IMR-90 (cell line): ENCODE measurements around the gene RALGPS2. TPM values are rescaled to one million over a fixed set of nuclear protein-coding genes. Genes with fewer than 3 reads are reported as not detected.

ENCODE experiments used
- ATAC-seq: fragments of 200-7000 bp; cut with Tn5 transposase; 2 replicates; pipeline ENCODE4 v1.9.1; 2020; ENCODE audit warnings: low read depth, mild to moderate bottlenecking, moderate library complexity
- BruUV-seq: library from RNA; stranded (reverse); fragments of 400-500 nt; replicated peaks from 2 replicates; lab custom pipeline; 2021; lab: Mats Ljungman, UMichigan
- CTCF ChIA-PET: fragments of 300-600 bp; formaldehyde crosslinking; extraction: SDS; loops from one replicate; lab custom pipeline; 2021; ENCODE audit warnings: antibody characterized with exemption; lab: Yijun Ruan, JAX
- POLR2A ChIA-PET: fragments of 300-600 bp; sonication (Branson Sonifier 250); formaldehyde crosslinking; loops from one replicate; lab custom pipeline; 2022; ENCODE audit warnings: antibody characterized with exemption; ENCODE audit not compliant: unreplicated experiment; lab: Charles Lee
- DNase-seq: peaks from one replicate; pipeline ENCODE4 v3.0.0; 2013
- H2AFZ ChIP-seq: replicated peaks from 2 replicates; pipeline ENCODE3; 2013; ENCODE audit warnings: low read length, mild to moderate bottlenecking; ENCODE audit not compliant: poor library complexity
- H2AK5ac ChIP-seq: 2 replicates; pipeline ENCODE4 v1.6.1; 2013; ENCODE audit warnings: low read depth, low read length, inconsistent platforms
- H2AK9ac ChIP-seq: replicated peaks from 2 replicates; pipeline ENCODE3; 2013; ENCODE audit warnings: mild to moderate bottlenecking, low read depth, low read length, moderate library complexity; ENCODE audit not compliant: poor library complexity
- H2BK120ac ChIP-seq: 2 replicates; pipeline ENCODE4 v1.6.1; 2013; ENCODE audit warnings: low read depth, low read length, inconsistent platforms
- H2BK15ac ChIP-seq: 3 replicates; pipeline ENCODE4 v1.6.1; 2013; ENCODE audit warnings: low read depth, low read length, inconsistent platforms
- H2BK20ac ChIP-seq: 2 replicates; pipeline ENCODE4 v1.6.1; 2013; ENCODE audit warnings: low read depth, mild to moderate bottlenecking, inconsistent platforms, low read length, moderate library complexity
- H2BK5ac ChIP-seq: 2 replicates; pipeline ENCODE4 v1.6.1; 2013; ENCODE audit warnings: mild to moderate bottlenecking, low read depth, low read length, inconsistent platforms; ENCODE audit not compliant: poor library complexity, severe bottlenecking
- H3K14ac ChIP-seq: replicated peaks from 2 replicates; pipeline ENCODE4 v1.6.1; 2013; ENCODE audit warnings: low read depth, low read length, inconsistent platforms
- H3K18ac ChIP-seq: 2 replicates; pipeline ENCODE4 v1.6.1; 2013; ENCODE audit warnings: low read depth, low read length, control low read depth
- H3K23ac ChIP-seq: 2 replicates; pipeline ENCODE4 v1.6.1; 2013; ENCODE audit warnings: low read depth, low read length, inconsistent platforms
- H3K27ac ChIP-seq: 2 replicates; pipeline ENCODE4 v1.5.1; 2013; ENCODE audit warnings: mild to moderate bottlenecking, control low read depth, low read length; ENCODE audit not compliant: insufficient read depth
- H3K27me3 ChIP-seq: 2 replicates; pipeline ENCODE4 v1.6.1; 2013; ENCODE audit warnings: low read length; ENCODE audit not compliant: control insufficient read depth, insufficient read depth
- H3K36me3 ChIP-seq: 2 replicates; pipeline ENCODE4 v1.6.1; 2013; ENCODE audit warnings: low read length, mixed read lengths; ENCODE audit not compliant: control insufficient read depth, insufficient read depth
- H3K4ac ChIP-seq: 2 replicates; pipeline ENCODE4 v1.6.1; 2013; ENCODE audit warnings: low read depth, low read length, inconsistent platforms
- H3K4me1 ChIP-seq: 2 replicates; pipeline ENCODE4 v1.6.1; 2013; ENCODE audit warnings: low read length, mixed read lengths; ENCODE audit not compliant: control insufficient read depth, insufficient read depth
- H3K4me2 ChIP-seq: 2 replicates; pipeline ENCODE4 v1.6.1; 2013; ENCODE audit warnings: low read depth, mild to moderate bottlenecking, control low read depth, low read length, moderate library complexity
- H3K4me3 ChIP-seq: 2 replicates; pipeline ENCODE4 v1.5.1; 2013; ENCODE audit warnings: low read depth, mild to moderate bottlenecking, control low read depth, low read length, moderate library complexity; ENCODE audit not compliant: insufficient read depth
- H3K56ac ChIP-seq: 2 replicates; pipeline ENCODE4 v1.6.1; 2013; ENCODE audit warnings: low read length, inconsistent platforms; ENCODE audit not compliant: insufficient read depth; ENCODE audit errors: extremely low read depth
- H3K79me1 ChIP-seq, 2 experiments: 2 replicates each; pipeline ENCODE4 v1.6.1; 2013; ENCODE audit warnings: low read length in 2 of 2, inconsistent platforms in 1 of 2, low read depth in 1 of 2
- H3K9ac ChIP-seq: 2 replicates; pipeline ENCODE4 v1.6.1; 2013; ENCODE audit warnings: low read depth, low read length, control low read depth
- H3K9me1 ChIP-seq: 2 replicates; pipeline ENCODE4 v1.6.1; 2013; ENCODE audit warnings: low read length, inconsistent platforms; ENCODE audit not compliant: insufficient read depth
- H3K9me3 ChIP-seq: 2 replicates; pipeline ENCODE4 v1.6.1; 2013; ENCODE audit warnings: low read length; ENCODE audit not compliant: control insufficient read depth, insufficient read depth
- H4K20me1 ChIP-seq: 2 replicates; pipeline ENCODE4 v1.6.1; 2013; ENCODE audit warnings: low read length, inconsistent platforms; ENCODE audit not compliant: insufficient read depth
- H4K5ac ChIP-seq: 2 replicates; pipeline ENCODE4 v1.6.1; 2013; ENCODE audit warnings: mild to moderate bottlenecking, low read depth, low read length, control low read depth
- H4K8ac ChIP-seq, 2 experiments: 2 replicates each; pipeline ENCODE4 v1.6.1; 2013; ENCODE audit warnings: low read depth in 2 of 2, low read length in 2 of 2, control low read depth in 1 of 2, inconsistent platforms in 1 of 2
- H4K91ac ChIP-seq: 2 replicates; pipeline ENCODE4 v1.6.1; 2013; ENCODE audit warnings: low read depth, low read length, inconsistent platforms; ENCODE audit not compliant: insufficient read depth
- BHLHE40 ChIP-seq: fragments of 150-350 bp; IDR thresholded peaks from 2 replicates; pipeline ENCODE4 v1.6.1; 2016; ENCODE audit warnings: mild to moderate bottlenecking, low read depth, low read length
- CEBPB ChIP-seq: IDR thresholded peaks from 2 replicates; pipeline ENCODE4 v1.6.1; 2012; ENCODE audit warnings: low read depth, low read length, improper control_type of control experiment
- CHD1 ChIP-seq: IDR thresholded peaks from 2 replicates; pipeline ENCODE4 v1.6.1; 2012; ENCODE audit warnings: low read depth, low read length, improper control_type of control experiment
- FOS ChIP-seq: fragments of 150-350 bp; IDR thresholded peaks from 2 replicates; pipeline ENCODE4 v1.6.1; 2016; ENCODE audit warnings: low read depth, low read length
- MAFK ChIP-seq: IDR thresholded peaks from 2 replicates; pipeline ENCODE4 v1.6.1; 2012; ENCODE audit warnings: low read depth, low read length, improper control_type of control experiment
- MAZ ChIP-seq: IDR thresholded peaks from 2 replicates; pipeline ENCODE4 v1.6.1; 2012; ENCODE audit warnings: low read depth, mild to moderate bottlenecking, low read length, improper control_type of control experiment, moderate library complexity, borderline replicate concordance
- MXI1 ChIP-seq: IDR thresholded peaks from 2 replicates; pipeline ENCODE4 v1.6.1; 2012; ENCODE audit warnings: low read depth, mild to moderate bottlenecking, low read length, moderate library complexity, borderline replicate concordance
- NFE2L2 ChIP-seq: fragments of 150-350 bp; IDR thresholded peaks from 2 replicates; pipeline ENCODE4 v1.6.1; 2016; ENCODE audit warnings: low read depth, mild to moderate bottlenecking, low read length
- POLR2A ChIP-seq: IDR thresholded peaks from 2 replicates; pipeline ENCODE4 v1.6.1; 2012; ENCODE audit warnings: mild to moderate bottlenecking, low read depth, low read length
- RCOR1 ChIP-seq: IDR thresholded peaks from 2 replicates; pipeline ENCODE4 v1.6.1; 2012; ENCODE audit warnings: mild to moderate bottlenecking, low read length, improper control_type of control experiment; ENCODE audit not compliant: insufficient replicate concordance
- RFX5 ChIP-seq: IDR thresholded peaks from 2 replicates; pipeline ENCODE4 v1.8.0; 2012; ENCODE audit warnings: low read depth, mild to moderate bottlenecking, low read length, moderate library complexity
- SMC3 ChIP-seq: fragments of 150-350 bp; IDR thresholded peaks from 2 replicates; pipeline ENCODE4 v1.6.1; 2016; ENCODE audit warnings: low read depth, mild to moderate bottlenecking, antibody characterized with exemption, low read length, moderate library complexity
- WGBS, 2 experiments: methylation state at CpG; one replicate each; pipeline versions ENCODE4 v1.1.5 to v1.1.7; 2013; ENCODE audit warnings: missing lambda C conversion rate in 2 of 2; ENCODE audit not compliant: insufficient read length in 1 of 2; ENCODE audit errors: extremely low coverage in 2 of 2; 5-methylcytosine and 5-hydroxymethylcytosine counted together
- dilution Hi-C: fragments of 300-500 bp; cut with HindIII; formaldehyde crosslinking; loops from one replicate; pipeline ENCODE4 v1.14.3; 2018; ENCODE audit warnings: low sequenced_read_pairs; ENCODE audit not compliant: unreplicated experiment
- in situ Hi-C: fragments of 300-500 bp; cut with MboI; formaldehyde crosslinking; loops from 3 replicates; pipeline ENCODE4 v1.14.3; 2019; ENCODE audit warnings: low sequenced_read_pairs, inconsistent platforms, mixed read lengths
- intact Hi-C: fragments of 100-400 bp; cut with micrococcal nuclease; formaldehyde crosslinking; loops from 2 replicates; pipeline ENCODE4 v1.10.0; 2022
- polyA plus RNA-seq, 3 experiments: library from polyadenylated mRNA; depleted of rRNA; stranded (reverse); fragments of >200 nt; gene quantifications; 2 replicates each; pipeline ENCODE4 v1.2.3, GENCODE V29; 2012; ENCODE audit warnings: low replicate concordance in 1 of 3
- total RNA-seq: library from RNA; depleted of rRNA; stranded (reverse); fragments of >200 nt; gene quantifications from 2 replicates; pipeline ENCODE4 v1.2.3, GENCODE V29; 2012
- TF ChIP-seq, protein P1 (sequence below): fragments of 150-350 bp; IDR thresholded peaks from 2 replicates; pipeline ENCODE4 v1.6.1; 2016; ENCODE audit warnings: low read depth, mild to moderate bottlenecking, low read length, moderate library complexity, borderline replicate concordance
- TF ChIP-seq, protein P2 (sequence below): conservative IDR thresholded peaks from 2 replicates; pipeline ENCODE4 v1.5.1; 2012; ENCODE audit warnings: mild to moderate bottlenecking, low read depth, low read length, improper control_type of control experiment
- TF ChIP-seq, protein P3 (sequence below): fragments of 150-350 bp; IDR thresholded peaks from 2 replicates; pipeline ENCODE4 v1.6.1; 2017; ENCODE audit warnings: mild to moderate bottlenecking, antibody characterized with exemption, low read length, low read depth

RALGPS2 gene
- total and polyA plus RNA-seq, 2 of the 4 experiments (the other 2 are of a cell fraction), result 13.8 to 148 TPM

DNA sequence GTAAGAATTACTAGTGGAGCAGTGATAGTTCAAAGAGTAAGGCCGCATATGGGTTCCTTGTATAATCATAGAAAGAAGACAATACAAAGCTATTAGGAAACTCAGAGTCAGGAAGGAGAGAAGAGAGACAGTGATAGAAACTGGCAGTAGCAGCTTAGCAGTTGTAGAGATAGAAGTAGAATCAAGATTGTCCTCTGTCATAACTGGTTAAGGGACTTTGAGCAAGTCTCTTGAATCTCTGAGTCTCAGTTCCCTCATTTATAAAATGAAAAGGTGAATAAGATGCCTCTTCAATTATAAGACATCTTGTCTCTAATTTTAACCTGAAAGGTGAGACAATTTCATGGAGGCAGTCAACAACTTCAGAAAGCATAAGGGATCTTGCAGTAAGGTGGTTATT, 6.5 kb upstream of the RALGPS2 start:
- Histone ChIP-seq H3K4me2 (no peak overlapping the region), H3K23ac (no peak overlapping the region), H2BK20ac (no peak overlapping the region), H4K91ac (no peak overlapping the region), H3K9me3 (no peaks in the 10 kb centered on the region), H2AK5ac (no peak overlapping the region), H3K9me1 (no peaks in the 10 kb centered on the region), H3K18ac (no peak overlapping the region), H2AFZ (no peak overlapping the region), H3K9ac (no peak overlapping the region), H3K56ac (peak overlapping the region; percentile 6; the same call in 1 of the 2 replicates), H2BK5ac (no peak overlapping the region), H3K36me3 (no peaks in the 10 kb centered on the region), H2BK120ac (no peak overlapping the region), H3K4me1 (peaks cover 5% of the 10 kb centered on the region), H3K27ac (no peak overlapping the region), H3K4me3 (no peak overlapping the region), H4K5ac (peak overlapping the region; percentile 11; the same call in 1 of the 2 replicates), H3K14ac (no peak overlapping the region), H2AK9ac (no peak overlapping the region), H4K20me1 (no peaks in the 10 kb centered on the region), H4K8ac (no peak overlapping the region), H3K79me1 (no peaks in the 10 kb centered on the region), H3K4ac (no peak overlapping the region), H3K27me3 (no peaks in the 10 kb centered on the region), H2BK15ac (no peak overlapping the region)
- POLR2A ChIA-PET, result no interaction called here
- DNase-seq (no peak), ATAC-seq (no peak)
- no TSS peak for BruUV-seq
- dilution Hi-C loops, result no loop called here
- intact Hi-C loops, result no loop called here
- CTCF ChIA-PET, result no interaction called here
- WGBS, 2 experiments, result 100% methylated on average over 1 of the region's 1 CpG; no CpG with 5 or more reads in 1 of the 2 experiments
- TF ChIP-seq, protein P1, sequence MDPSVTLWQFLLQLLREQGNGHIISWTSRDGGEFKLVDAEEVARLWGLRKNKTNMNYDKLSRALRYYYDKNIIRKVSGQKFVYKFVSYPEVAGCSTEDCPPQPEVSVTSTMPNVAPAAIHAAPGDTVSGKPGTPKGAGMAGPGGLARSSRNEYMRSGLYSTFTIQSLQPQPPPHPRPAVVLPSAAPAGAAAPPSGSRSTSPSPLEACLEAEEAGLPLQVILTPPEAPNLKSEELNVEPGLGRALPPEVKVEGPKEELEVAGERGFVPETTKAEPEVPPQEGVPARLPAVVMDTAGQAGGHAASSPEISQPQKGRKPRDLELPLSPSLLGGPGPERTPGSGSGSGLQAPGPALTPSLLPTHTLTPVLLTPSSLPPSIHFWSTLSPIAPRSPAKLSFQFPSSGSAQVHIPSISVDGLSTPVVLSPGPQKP, result no peak
- no peak for TF ChIP-seq SMC3
- TF ChIP-seq RFX5, result no peak
- no peak for TF ChIP-seq MXI1
- TF ChIP-seq POLR2A, result no peak
- no peak for TF ChIP-seq CEBPB
- TF ChIP-seq, protein P2, sequence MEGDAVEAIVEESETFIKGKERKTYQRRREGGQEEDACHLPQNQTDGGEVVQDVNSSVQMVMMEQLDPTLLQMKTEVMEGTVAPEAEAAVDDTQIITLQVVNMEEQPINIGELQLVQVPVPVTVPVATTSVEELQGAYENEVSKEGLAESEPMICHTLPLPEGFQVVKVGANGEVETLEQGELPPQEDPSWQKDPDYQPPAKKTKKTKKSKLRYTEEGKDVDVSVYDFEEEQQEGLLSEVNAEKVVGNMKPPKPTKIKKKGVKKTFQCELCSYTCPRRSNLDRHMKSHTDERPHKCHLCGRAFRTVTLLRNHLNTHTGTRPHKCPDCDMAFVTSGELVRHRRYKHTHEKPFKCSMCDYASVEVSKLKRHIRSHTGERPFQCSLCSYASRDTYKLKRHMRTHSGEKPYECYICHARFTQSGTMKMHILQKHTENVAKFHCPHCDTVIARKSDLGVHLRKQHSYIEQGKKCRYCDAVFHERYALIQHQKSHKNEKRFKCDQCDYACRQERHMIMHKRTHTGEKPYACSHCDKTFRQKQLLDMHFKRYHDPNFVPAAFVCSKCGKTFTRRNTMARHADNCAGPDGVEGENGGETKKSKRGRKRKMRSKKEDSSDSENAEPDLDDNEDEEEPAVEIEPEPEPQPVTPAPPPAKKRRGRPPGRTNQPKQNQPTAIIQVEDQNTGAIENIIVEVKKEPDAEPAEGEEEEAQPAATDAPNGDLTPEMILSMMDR, result no peak
- no peak for TF ChIP-seq MAFK
- TF ChIP-seq CHD1, result no peak
- no peak for TF ChIP-seq RCOR1
- TF ChIP-seq BHLHE40, result no peak
- TF ChIP-seq FOS, result no peak
- TF ChIP-seq NFE2L2, result no peak
- TF ChIP-seq, protein P3, sequence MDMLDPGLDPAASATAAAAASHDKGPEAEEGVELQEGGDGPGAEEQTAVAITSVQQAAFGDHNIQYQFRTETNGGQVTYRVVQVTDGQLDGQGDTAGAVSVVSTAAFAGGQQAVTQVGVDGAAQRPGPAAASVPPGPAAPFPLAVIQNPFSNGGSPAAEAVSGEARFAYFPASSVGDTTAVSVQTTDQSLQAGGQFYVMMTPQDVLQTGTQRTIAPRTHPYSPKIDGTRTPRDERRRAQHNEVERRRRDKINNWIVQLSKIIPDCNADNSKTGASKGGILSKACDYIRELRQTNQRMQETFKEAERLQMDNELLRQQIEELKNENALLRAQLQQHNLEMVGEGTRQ, result no peak
- no peak for TF ChIP-seq MAZ
- in situ Hi-C loops, result no loop called here
